ENCODE results near the gene SPATS2L.

Gene SPATS2L

DNA sequence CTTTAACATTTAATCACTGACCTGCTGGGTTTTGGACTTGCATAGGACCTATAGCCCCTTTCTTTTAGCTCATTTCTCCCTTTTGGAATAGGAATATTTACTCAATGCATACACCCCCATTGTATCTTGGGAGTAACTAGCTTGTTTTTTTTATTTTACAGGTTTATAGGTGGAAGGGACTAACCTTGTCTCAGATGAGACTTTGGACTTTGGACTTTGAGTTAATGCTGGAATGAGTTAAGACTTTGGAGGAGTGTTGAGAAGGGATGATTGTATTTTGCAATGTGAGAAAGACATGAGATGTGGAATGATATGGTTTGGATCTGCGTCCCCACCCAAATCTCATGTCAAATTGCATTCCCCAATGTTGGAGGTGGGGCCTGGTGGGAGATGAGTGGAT is 43.2 kb upstream of the SPATS2L start:
- Histone ChIP-seq H2AFZ (ENCODE audit: low read length) (no peak overlapping the region), H3K9ac (ENCODE audit: low read length) (no peak overlapping the region), H3K36me3 (replicated peaks; ENCODE audit: insufficient read depth, low read length) (no peaks in the 10 kb centered on the region), H3K9me2 (replicated peaks; ENCODE audit: insufficient read depth, low read length) (no peaks in the 10 kb centered on the region), H3K79me2 (ENCODE audit: low read length) (no peaks in the 10 kb centered on the region), H3K9me3 (replicated peaks; ENCODE audit: insufficient read depth, low read length) (no peaks in the 10 kb centered on the region), H3K4me2 (ENCODE audit: low read depth, low read length) (no peak overlapping the region), H3K27me3 (replicated peaks; ENCODE audit: insufficient read depth, low read length) (no peaks in the 10 kb centered on the region), H3K4me3 (ENCODE audit: low read length) (no peak overlapping the region), H3K27ac (ENCODE audit: low read length) (no peak overlapping the region), H3F3A (ENCODE audit: insufficient read depth, low read length) (no peaks in the 10 kb centered on the region), H3K4me1 (ENCODE audit: low read length) (no peaks in the 10 kb centered on the region), H4K20me1 (ENCODE audit: insufficient read depth, low read length) (no peaks in the 10 kb centered on the region)
- no peak for DNase-seq
- TF ChIP-seq EZH2 (optimal IDR thresholded peaks at IDR 0.05; ENCODE audit: low read depth, low read length), result no peak
- TF ChIP-seq EZH2phosphoT487 (IDR thresholded peaks at IDR 0.05; ENCODE audit: low read length), result no peak
- TF ChIP-seq, protein P1, sequence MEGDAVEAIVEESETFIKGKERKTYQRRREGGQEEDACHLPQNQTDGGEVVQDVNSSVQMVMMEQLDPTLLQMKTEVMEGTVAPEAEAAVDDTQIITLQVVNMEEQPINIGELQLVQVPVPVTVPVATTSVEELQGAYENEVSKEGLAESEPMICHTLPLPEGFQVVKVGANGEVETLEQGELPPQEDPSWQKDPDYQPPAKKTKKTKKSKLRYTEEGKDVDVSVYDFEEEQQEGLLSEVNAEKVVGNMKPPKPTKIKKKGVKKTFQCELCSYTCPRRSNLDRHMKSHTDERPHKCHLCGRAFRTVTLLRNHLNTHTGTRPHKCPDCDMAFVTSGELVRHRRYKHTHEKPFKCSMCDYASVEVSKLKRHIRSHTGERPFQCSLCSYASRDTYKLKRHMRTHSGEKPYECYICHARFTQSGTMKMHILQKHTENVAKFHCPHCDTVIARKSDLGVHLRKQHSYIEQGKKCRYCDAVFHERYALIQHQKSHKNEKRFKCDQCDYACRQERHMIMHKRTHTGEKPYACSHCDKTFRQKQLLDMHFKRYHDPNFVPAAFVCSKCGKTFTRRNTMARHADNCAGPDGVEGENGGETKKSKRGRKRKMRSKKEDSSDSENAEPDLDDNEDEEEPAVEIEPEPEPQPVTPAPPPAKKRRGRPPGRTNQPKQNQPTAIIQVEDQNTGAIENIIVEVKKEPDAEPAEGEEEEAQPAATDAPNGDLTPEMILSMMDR (IDR thresholded peaks at IDR 0.05; ENCODE audit: low read length), result no peak

- TF ChIP-seq EZH2 (optimal IDR thresholded peaks at IDR 0.05; ENCODE audit: low read depth, low read length) (no peak), EZH2phosphoT487 (IDR thresholded peaks at IDR 0.05; ENCODE audit: low read length) (no peak)
- TF ChIP-seq, protein P1 (IDR thresholded peaks at IDR 0.05; ENCODE audit: low read length), result no peak
Observed at GRCh38 chr2:200264631-200265030, 41.9 kb upstream of the SPATS2L start.

GRCh38 chr2:200266406-200266805 is 40.1 kb upstream of the SPATS2L start:
- TF ChIP-seq, protein P1 (IDR thresholded peaks at IDR 0.05; ENCODE audit: low read length), result no peak
- TF ChIP-seq EZH2 (optimal IDR thresholded peaks at IDR 0.05; ENCODE audit: low read depth, low read length), result no peak
- TF ChIP-seq EZH2phosphoT487 (IDR thresholded peaks at IDR 0.05; ENCODE audit: low read length), result no peak
- no peak for DNase-seq
- Histone ChIP-seq H4K20me1 (ENCODE audit: insufficient read depth, low read length) (no peaks in the 10 kb centered on the region), H2AFZ (ENCODE audit: low read length) (no peak overlapping the region), H3K4me2 (ENCODE audit: low read depth, low read length) (no peak overlapping the region), H3K36me3 (replicated peaks; ENCODE audit: insufficient read depth, low read length) (no peaks in the 10 kb centered on the region), H3K27ac (ENCODE audit: low read length) (no peak overlapping the region), H3K27me3 (replicated peaks; ENCODE audit: insufficient read depth, low read length) (no peaks in the 10 kb centered on the region), H3K4me1 (ENCODE audit: low read length) (no peaks in the 10 kb centered on the region), H3K79me2 (ENCODE audit: low read length) (no peaks in the 10 kb centered on the region), H3F3A (ENCODE audit: insufficient read depth, low read length) (no peaks in the 10 kb centered on the region), H3K9me3 (replicated peaks; ENCODE audit: insufficient read depth, low read length) (no peaks in the 10 kb centered on the region), H3K4me3 (ENCODE audit: low read length) (no peak overlapping the region), H3K9ac (ENCODE audit: low read length) (no peak overlapping the region), H3K9me2 (replicated peaks; ENCODE audit: insufficient read depth, low read length) (no peaks in the 10 kb centered on the region)

More at GRCh38 chr2:200264631-200265030, 41.9 kb upstream of the SPATS2L start:
- no peaks in the 10 kb centered on the region for H3F3A ChIP-seq (ENCODE audit: insufficient read depth, low read length)
- H3K9ac ChIP-seq (ENCODE audit: low read length), result no peak overlapping the region
- H3K27ac ChIP-seq (ENCODE audit: low read length), result no peak overlapping the region
- H3K4me1 ChIP-seq (ENCODE audit: low read length), result no peaks in the 10 kb centered on the region
- no peak for DNase-seq
- no peaks in the 10 kb centered on the region for H3K9me2 ChIP-seq (replicated peaks; ENCODE audit: insufficient read depth, low read length)
- H3K9me3 ChIP-seq (replicated peaks; ENCODE audit: insufficient read depth, low read length), result no peaks in the 10 kb centered on the region
- H3K4me3 ChIP-seq (ENCODE audit: low read length), result no peak overlapping the region
- H3K79me2 ChIP-seq (ENCODE audit: low read length), result no peaks in the 10 kb centered on the region
- H2AFZ ChIP-seq (ENCODE audit: low read length), result no peak overlapping the region
- H4K20me1 ChIP-seq (ENCODE audit: insufficient read depth, low read length), result no peaks in the 10 kb centered on the region
- H3K4me2 ChIP-seq (ENCODE audit: low read depth, low read length), result no peak overlapping the region
- no peaks in the 10 kb centered on the region for H3K27me3 ChIP-seq (replicated peaks; ENCODE audit: insufficient read depth, low read length)
- H3K36me3 ChIP-seq (replicated peaks; ENCODE audit: insufficient read depth, low read length), result no peaks in the 10 kb centered on the region

Measured in MM.1S (cell line).